Transverse colon (tissue), 4 donors: ENCODE results near the gene ANKFN1.

Source experiments
- EP300 ChIP-seq: sonication (generic); formaldehyde crosslinking; IDR thresholded peaks from one replicate; pipeline ENCODE4 v1.6.1; 2017; ENCODE audit warnings: antibody characterized with exemption, low read depth
- POLR2A ChIP-seq: fragments of 450-650 bp; IDR thresholded peaks from one replicate; pipeline ENCODE4 v1.6.1; 2016; ENCODE audit warnings: antibody characterized with exemption, mild to moderate bottlenecking, moderate library complexity
- POLR2AphosphoS5 ChIP-seq, 3 donors: sonication (generic); formaldehyde crosslinking; IDR thresholded peaks; one replicate each; pipeline ENCODE4 v1.6.1; 2016; ENCODE audit warnings: antibody characterized with exemption in 3 of 3
- TF ChIP-seq, protein P1 (sequence below), 5 experiments: fragments of 200-600 bp in 3 of 5; fragments of 450-650 bp in 2 of 5; sonication (generic) in 3 of 5; IDR thresholded peaks; 1 replicate in 2 of 5; 2 replicates in 3 of 5; pipeline ENCODE4 v1.5.1; 2016 to 2017; ENCODE audit warnings: antibody characterized with exemption in 5 of 5, inconsistent platforms in 3 of 5, mild to moderate bottlenecking in 2 of 5, moderate library complexity in 1 of 5

DNA sequence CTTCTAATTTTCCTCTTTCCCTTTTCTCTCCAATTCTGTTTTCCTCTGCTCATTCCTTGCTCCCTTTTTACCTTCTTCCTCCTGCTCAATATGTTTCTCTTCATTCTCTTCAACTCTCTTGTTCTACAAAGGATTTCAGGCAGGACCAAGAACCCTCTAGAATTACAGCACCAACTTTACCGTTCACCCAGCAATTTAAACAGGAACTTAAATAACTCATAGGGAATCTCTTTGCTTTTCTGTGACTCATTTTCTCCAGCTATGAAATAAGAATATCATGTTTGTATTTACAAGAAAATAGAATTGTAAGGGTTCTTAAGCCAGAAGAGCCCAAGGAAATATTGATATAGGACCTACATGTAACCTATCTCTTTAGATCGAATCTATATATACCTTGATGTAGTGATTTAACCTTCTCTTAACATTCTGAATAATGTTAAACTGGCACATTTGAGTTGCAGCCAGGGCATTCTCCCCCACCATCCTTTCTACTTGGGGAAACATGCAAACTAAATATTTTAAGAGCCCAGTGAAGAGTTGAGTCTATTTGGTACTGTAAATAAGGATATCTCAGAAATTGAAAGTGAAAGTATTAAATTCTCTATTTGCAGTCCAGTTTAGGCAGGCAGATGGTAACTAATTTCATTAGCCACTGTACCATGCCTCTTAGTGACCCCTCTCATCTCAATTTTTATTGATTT is 137.0 kb downstream of the ANKFN1 start:
- TF ChIP-seq, protein P1, sequence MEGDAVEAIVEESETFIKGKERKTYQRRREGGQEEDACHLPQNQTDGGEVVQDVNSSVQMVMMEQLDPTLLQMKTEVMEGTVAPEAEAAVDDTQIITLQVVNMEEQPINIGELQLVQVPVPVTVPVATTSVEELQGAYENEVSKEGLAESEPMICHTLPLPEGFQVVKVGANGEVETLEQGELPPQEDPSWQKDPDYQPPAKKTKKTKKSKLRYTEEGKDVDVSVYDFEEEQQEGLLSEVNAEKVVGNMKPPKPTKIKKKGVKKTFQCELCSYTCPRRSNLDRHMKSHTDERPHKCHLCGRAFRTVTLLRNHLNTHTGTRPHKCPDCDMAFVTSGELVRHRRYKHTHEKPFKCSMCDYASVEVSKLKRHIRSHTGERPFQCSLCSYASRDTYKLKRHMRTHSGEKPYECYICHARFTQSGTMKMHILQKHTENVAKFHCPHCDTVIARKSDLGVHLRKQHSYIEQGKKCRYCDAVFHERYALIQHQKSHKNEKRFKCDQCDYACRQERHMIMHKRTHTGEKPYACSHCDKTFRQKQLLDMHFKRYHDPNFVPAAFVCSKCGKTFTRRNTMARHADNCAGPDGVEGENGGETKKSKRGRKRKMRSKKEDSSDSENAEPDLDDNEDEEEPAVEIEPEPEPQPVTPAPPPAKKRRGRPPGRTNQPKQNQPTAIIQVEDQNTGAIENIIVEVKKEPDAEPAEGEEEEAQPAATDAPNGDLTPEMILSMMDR (IDR thresholded peaks at IDR 0.05): no peak
- TF ChIP-seq POLR2A: no peak
- no peak for TF ChIP-seq POLR2AphosphoS5 (IDR thresholded peaks at IDR 0.05)
- TF ChIP-seq EP300: no peak
